IMR-90 (cell line): ENCODE measurements around the gene SLTM. TPM values are rescaled to one million over a fixed set of nuclear protein-coding genes. Genes with fewer than 3 reads are reported as not detected.

Experiments used
- ATAC-seq: fragments of 200-7000 bp; cut with Tn5 transposase; 2 replicates; pipeline ENCODE4 v1.9.1; 2020; ENCODE audit warnings: low read depth, mild to moderate bottlenecking, moderate library complexity
- BruUV-seq: library from RNA; stranded (reverse); fragments of 400-500 nt; replicated peaks from 2 replicates; lab custom pipeline; 2021; lab: Mats Ljungman, UMichigan
- CTCF ChIA-PET: fragments of 300-600 bp; formaldehyde crosslinking; extraction: SDS; loops from one replicate; lab custom pipeline; 2021; ENCODE audit warnings: antibody characterized with exemption; lab: Yijun Ruan, JAX
- POLR2A ChIA-PET: fragments of 300-600 bp; sonication (Branson Sonifier 250); formaldehyde crosslinking; loops from one replicate; lab custom pipeline; 2022; ENCODE audit warnings: antibody characterized with exemption; ENCODE audit not compliant: unreplicated experiment; lab: Charles Lee
- DNase-seq: peaks from one replicate; pipeline ENCODE4 v3.0.0; 2013
- H2AFZ ChIP-seq: replicated peaks from 2 replicates; pipeline ENCODE3; 2013; ENCODE audit warnings: low read length, mild to moderate bottlenecking; ENCODE audit not compliant: poor library complexity
- H2AK5ac ChIP-seq: 2 replicates; pipeline ENCODE4 v1.6.1; 2013; ENCODE audit warnings: low read depth, low read length, inconsistent platforms
- H2AK9ac ChIP-seq: replicated peaks from 2 replicates; pipeline ENCODE3; 2013; ENCODE audit warnings: mild to moderate bottlenecking, low read depth, low read length, moderate library complexity; ENCODE audit not compliant: poor library complexity
- H2BK120ac ChIP-seq: 2 replicates; pipeline ENCODE4 v1.6.1; 2013; ENCODE audit warnings: low read depth, low read length, inconsistent platforms
- H2BK15ac ChIP-seq: 3 replicates; pipeline ENCODE4 v1.6.1; 2013; ENCODE audit warnings: low read depth, low read length, inconsistent platforms
- H2BK20ac ChIP-seq: 2 replicates; pipeline ENCODE4 v1.6.1; 2013; ENCODE audit warnings: low read depth, mild to moderate bottlenecking, inconsistent platforms, low read length, moderate library complexity
- H2BK5ac ChIP-seq: 2 replicates; pipeline ENCODE4 v1.6.1; 2013; ENCODE audit warnings: mild to moderate bottlenecking, low read depth, low read length, inconsistent platforms; ENCODE audit not compliant: poor library complexity, severe bottlenecking
- H3K14ac ChIP-seq: replicated peaks from 2 replicates; pipeline ENCODE4 v1.6.1; 2013; ENCODE audit warnings: low read depth, low read length, inconsistent platforms
- H3K18ac ChIP-seq: 2 replicates; pipeline ENCODE4 v1.6.1; 2013; ENCODE audit warnings: low read depth, low read length, control low read depth
- H3K23ac ChIP-seq: 2 replicates; pipeline ENCODE4 v1.6.1; 2013; ENCODE audit warnings: low read depth, low read length, inconsistent platforms
- H3K27ac ChIP-seq: 2 replicates; pipeline ENCODE4 v1.5.1; 2013; ENCODE audit warnings: mild to moderate bottlenecking, control low read depth, low read length; ENCODE audit not compliant: insufficient read depth
- H3K27me3 ChIP-seq: 2 replicates; pipeline ENCODE4 v1.6.1; 2013; ENCODE audit warnings: low read length; ENCODE audit not compliant: control insufficient read depth, insufficient read depth
- H3K36me3 ChIP-seq: 2 replicates; pipeline ENCODE4 v1.6.1; 2013; ENCODE audit warnings: low read length, mixed read lengths; ENCODE audit not compliant: control insufficient read depth, insufficient read depth
- H3K4ac ChIP-seq: 2 replicates; pipeline ENCODE4 v1.6.1; 2013; ENCODE audit warnings: low read depth, low read length, inconsistent platforms
- H3K4me1 ChIP-seq: 2 replicates; pipeline ENCODE4 v1.6.1; 2013; ENCODE audit warnings: low read length, mixed read lengths; ENCODE audit not compliant: control insufficient read depth, insufficient read depth
- H3K4me2 ChIP-seq: 2 replicates; pipeline ENCODE4 v1.6.1; 2013; ENCODE audit warnings: low read depth, mild to moderate bottlenecking, control low read depth, low read length, moderate library complexity
- H3K4me3 ChIP-seq: 2 replicates; pipeline ENCODE4 v1.5.1; 2013; ENCODE audit warnings: low read depth, mild to moderate bottlenecking, control low read depth, low read length, moderate library complexity; ENCODE audit not compliant: insufficient read depth
- H3K56ac ChIP-seq: 2 replicates; pipeline ENCODE4 v1.6.1; 2013; ENCODE audit warnings: low read length, inconsistent platforms; ENCODE audit not compliant: insufficient read depth; ENCODE audit errors: extremely low read depth
- H3K79me1 ChIP-seq, 2 experiments: 2 replicates each; pipeline ENCODE4 v1.6.1; 2013; ENCODE audit warnings: low read length in 2 of 2, inconsistent platforms in 1 of 2, low read depth in 1 of 2
- H3K9ac ChIP-seq: 2 replicates; pipeline ENCODE4 v1.6.1; 2013; ENCODE audit warnings: low read depth, low read length, control low read depth
- H3K9me1 ChIP-seq: 2 replicates; pipeline ENCODE4 v1.6.1; 2013; ENCODE audit warnings: low read length, inconsistent platforms; ENCODE audit not compliant: insufficient read depth
- H3K9me3 ChIP-seq: 2 replicates; pipeline ENCODE4 v1.6.1; 2013; ENCODE audit warnings: low read length; ENCODE audit not compliant: control insufficient read depth, insufficient read depth
- H4K20me1 ChIP-seq: 2 replicates; pipeline ENCODE4 v1.6.1; 2013; ENCODE audit warnings: low read length, inconsistent platforms; ENCODE audit not compliant: insufficient read depth
- H4K5ac ChIP-seq: 2 replicates; pipeline ENCODE4 v1.6.1; 2013; ENCODE audit warnings: mild to moderate bottlenecking, low read depth, low read length, control low read depth
- H4K8ac ChIP-seq, 2 experiments: 2 replicates each; pipeline ENCODE4 v1.6.1; 2013; ENCODE audit warnings: low read depth in 2 of 2, low read length in 2 of 2, control low read depth in 1 of 2, inconsistent platforms in 1 of 2
- H4K91ac ChIP-seq: 2 replicates; pipeline ENCODE4 v1.6.1; 2013; ENCODE audit warnings: low read depth, low read length, inconsistent platforms; ENCODE audit not compliant: insufficient read depth
- BHLHE40 ChIP-seq: fragments of 150-350 bp; IDR thresholded peaks from 2 replicates; pipeline ENCODE4 v1.6.1; 2016; ENCODE audit warnings: mild to moderate bottlenecking, low read depth, low read length
- CTCF ChIP-seq: conservative IDR thresholded peaks from 2 replicates; pipeline ENCODE4 v1.5.1; 2012; ENCODE audit warnings: mild to moderate bottlenecking, low read depth, low read length, improper control_type of control experiment
- FOS ChIP-seq: fragments of 150-350 bp; IDR thresholded peaks from 2 replicates; pipeline ENCODE4 v1.6.1; 2016; ENCODE audit warnings: low read depth, low read length
- MXI1 ChIP-seq: IDR thresholded peaks from 2 replicates; pipeline ENCODE4 v1.6.1; 2012; ENCODE audit warnings: low read depth, mild to moderate bottlenecking, low read length, moderate library complexity, borderline replicate concordance
- POLR2A ChIP-seq: IDR thresholded peaks from 2 replicates; pipeline ENCODE4 v1.6.1; 2012; ENCODE audit warnings: mild to moderate bottlenecking, low read depth, low read length
- RAD21 ChIP-seq: IDR thresholded peaks from 2 replicates; pipeline ENCODE4 v1.6.1; 2012; ENCODE audit warnings: low read length, improper control_type of control experiment
- RCOR1 ChIP-seq: IDR thresholded peaks from 2 replicates; pipeline ENCODE4 v1.6.1; 2012; ENCODE audit warnings: mild to moderate bottlenecking, low read length, improper control_type of control experiment; ENCODE audit not compliant: insufficient replicate concordance
- RFX5 ChIP-seq: IDR thresholded peaks from 2 replicates; pipeline ENCODE4 v1.8.0; 2012; ENCODE audit warnings: low read depth, mild to moderate bottlenecking, low read length, moderate library complexity
- SMC3 ChIP-seq: fragments of 150-350 bp; IDR thresholded peaks from 2 replicates; pipeline ENCODE4 v1.6.1; 2016; ENCODE audit warnings: low read depth, mild to moderate bottlenecking, antibody characterized with exemption, low read length, moderate library complexity
- WGBS, 2 experiments: methylation state at CpG; one replicate each; pipeline versions ENCODE4 v1.1.5 to v1.1.7; 2013; ENCODE audit warnings: missing lambda C conversion rate in 2 of 2; ENCODE audit not compliant: insufficient read length in 1 of 2; ENCODE audit errors: extremely low coverage in 2 of 2; 5-methylcytosine and 5-hydroxymethylcytosine counted together
- dilution Hi-C: fragments of 300-500 bp; cut with HindIII; formaldehyde crosslinking; loops from one replicate; pipeline ENCODE4 v1.14.3; 2018; ENCODE audit warnings: low sequenced_read_pairs; ENCODE audit not compliant: unreplicated experiment
- in situ Hi-C: fragments of 300-500 bp; cut with MboI; formaldehyde crosslinking; loops from 3 replicates; pipeline ENCODE4 v1.14.3; 2019; ENCODE audit warnings: low sequenced_read_pairs, inconsistent platforms, mixed read lengths
- intact Hi-C: fragments of 100-400 bp; cut with micrococcal nuclease; formaldehyde crosslinking; loops from 2 replicates; pipeline ENCODE4 v1.10.0; 2022
- polyA plus RNA-seq, 3 experiments: library from polyadenylated mRNA; depleted of rRNA; stranded (reverse); fragments of >200 nt; gene quantifications; 2 replicates each; pipeline ENCODE4 v1.2.3, GENCODE V29; 2012; ENCODE audit warnings: low replicate concordance in 1 of 3
- total RNA-seq: library from RNA; depleted of rRNA; stranded (reverse); fragments of >200 nt; gene quantifications from 2 replicates; pipeline ENCODE4 v1.2.3, GENCODE V29; 2012

Gene SLTM
- total and polyA plus RNA-seq, 2 of the 4 experiments (the other 2 are of a cell fraction) = 36.0 to 57.6 TPM

- Histone ChIP-seq H3K36me3 (no peaks in the 10 kb centered on the region), H3K9me1 (no peaks in the 10 kb centered on the region), H4K91ac (no peak overlapping the region), H2AK5ac (no peak overlapping the region), H3K4ac (no peak overlapping the region), H2BK20ac (no peak overlapping the region), H2BK120ac (no peak overlapping the region), H4K5ac (no peak overlapping the region), H2AFZ (no peak overlapping the region), H3K23ac (no peak overlapping the region), H3K9me3 (no peaks in the 10 kb centered on the region), H3K27me3 (no peaks in the 10 kb centered on the region), H3K9ac (no peak overlapping the region), H2AK9ac (no peak overlapping the region), H3K18ac (no peak overlapping the region), H4K20me1 (no peaks in the 10 kb centered on the region), H4K8ac (no peak overlapping the region), H3K27ac (no peak overlapping the region), H3K4me2 (no peak overlapping the region), H3K14ac (no peak overlapping the region), H3K79me1 (no peaks in the 10 kb centered on the region), H2BK15ac (no peak overlapping the region), H3K4me1 (no peaks in the 10 kb centered on the region), H3K56ac (no peak overlapping the region), H3K4me3 (no peak overlapping the region), H2BK5ac (no peak overlapping the region)
- CTCF ChIA-PET = interaction anchor here (0.6 kb wide), 1 partner anchor 335 kb away, joined by 3 read pairs; no protein-coding TSS in a partner anchor
- intact Hi-C loops = loop anchor here (1.0 to 10.0 kb wide), 3 partner anchors 158 to 513 kb away; partner anchors contain the start of gene MYO1E
- POLR2A ChIA-PET = no interaction called here
- ATAC-seq (0 out of 2 replicates have a peak, but pooled peaks have one; percentile 24), DNase-seq (peak; percentile 56)
- in situ Hi-C loops = no loop called here
- WGBS, 2 experiments = no CpG with 5 or more reads among the region's 5 CpGs
- dilution Hi-C loops = no loop called here
- TF ChIP-seq FOS (no peak), CTCF (peak; percentile 67), RAD21 (peak; percentile 68), MXI1 (no peak), SMC3 (peak; percentile 63), BHLHE40 (no peak), RCOR1 (no peak), POLR2A (no peak), RFX5 (no peak)
- no TSS peak for BruUV-seq
Measured at GRCh38 chr15:58980351-58980939, 47.0 kb upstream of the SLTM start.
